ENCODE data around the gene ATR.

DNA sequence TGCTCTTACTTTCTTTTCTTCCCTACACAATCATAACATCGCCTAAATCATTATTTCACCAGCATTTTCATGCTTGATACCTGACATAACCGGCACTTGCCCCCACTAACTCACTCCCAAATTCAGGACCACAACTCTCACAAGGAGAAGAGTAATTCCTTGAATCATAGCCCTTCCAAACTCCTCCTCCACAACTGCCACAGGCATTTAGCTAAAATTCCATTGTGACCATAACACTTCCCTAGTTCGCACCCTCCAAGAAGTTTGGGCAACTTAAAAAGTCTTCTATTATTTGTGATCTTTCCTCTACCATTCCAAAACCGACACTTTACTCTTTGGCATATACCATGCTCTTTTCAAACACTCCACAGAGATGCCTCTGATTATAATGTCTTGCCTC lies 71.3 kb downstream of the ATR start:
- TF ChIP-seq, protein P1, sequence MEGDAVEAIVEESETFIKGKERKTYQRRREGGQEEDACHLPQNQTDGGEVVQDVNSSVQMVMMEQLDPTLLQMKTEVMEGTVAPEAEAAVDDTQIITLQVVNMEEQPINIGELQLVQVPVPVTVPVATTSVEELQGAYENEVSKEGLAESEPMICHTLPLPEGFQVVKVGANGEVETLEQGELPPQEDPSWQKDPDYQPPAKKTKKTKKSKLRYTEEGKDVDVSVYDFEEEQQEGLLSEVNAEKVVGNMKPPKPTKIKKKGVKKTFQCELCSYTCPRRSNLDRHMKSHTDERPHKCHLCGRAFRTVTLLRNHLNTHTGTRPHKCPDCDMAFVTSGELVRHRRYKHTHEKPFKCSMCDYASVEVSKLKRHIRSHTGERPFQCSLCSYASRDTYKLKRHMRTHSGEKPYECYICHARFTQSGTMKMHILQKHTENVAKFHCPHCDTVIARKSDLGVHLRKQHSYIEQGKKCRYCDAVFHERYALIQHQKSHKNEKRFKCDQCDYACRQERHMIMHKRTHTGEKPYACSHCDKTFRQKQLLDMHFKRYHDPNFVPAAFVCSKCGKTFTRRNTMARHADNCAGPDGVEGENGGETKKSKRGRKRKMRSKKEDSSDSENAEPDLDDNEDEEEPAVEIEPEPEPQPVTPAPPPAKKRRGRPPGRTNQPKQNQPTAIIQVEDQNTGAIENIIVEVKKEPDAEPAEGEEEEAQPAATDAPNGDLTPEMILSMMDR (IDR thresholded peaks at IDR 0.05), result no peak
- no peak for TF ChIP-seq POLR2AphosphoS5 (IDR thresholded peaks at IDR 0.05)

Measured in prostate gland (tissue), 2 donors.